Neural progenitor cell (in vitro differentiated cells): ENCODE data around the gene DMAP1.
A peak's percentile ranks its signal among the peaks of the same experiment; 100 is the strongest.

Source experiments
- EZH2 ChIP-seq: fragments of 200-600 bp; sonication (generic); IDR thresholded peaks from 2 replicates; pipeline ENCODE4 v1.6.1; 2017; ENCODE audit warnings: antibody characterized with exemption, mild to moderate bottlenecking, moderate library complexity
- EZH2phosphoT487 ChIP-seq: fragments of 200-600 bp; sonication (generic); IDR thresholded peaks from 2 replicates; pipeline ENCODE4 v1.6.1; 2017; ENCODE audit warnings: antibody characterized with exemption
- TF ChIP-seq, protein P1 (sequence below): fragments of 200-600 bp; sonication (generic); IDR thresholded peaks from 2 replicates; pipeline ENCODE4 v1.5.1; 2017; ENCODE audit warnings: antibody characterized with exemption, mild to moderate bottlenecking

DNA sequence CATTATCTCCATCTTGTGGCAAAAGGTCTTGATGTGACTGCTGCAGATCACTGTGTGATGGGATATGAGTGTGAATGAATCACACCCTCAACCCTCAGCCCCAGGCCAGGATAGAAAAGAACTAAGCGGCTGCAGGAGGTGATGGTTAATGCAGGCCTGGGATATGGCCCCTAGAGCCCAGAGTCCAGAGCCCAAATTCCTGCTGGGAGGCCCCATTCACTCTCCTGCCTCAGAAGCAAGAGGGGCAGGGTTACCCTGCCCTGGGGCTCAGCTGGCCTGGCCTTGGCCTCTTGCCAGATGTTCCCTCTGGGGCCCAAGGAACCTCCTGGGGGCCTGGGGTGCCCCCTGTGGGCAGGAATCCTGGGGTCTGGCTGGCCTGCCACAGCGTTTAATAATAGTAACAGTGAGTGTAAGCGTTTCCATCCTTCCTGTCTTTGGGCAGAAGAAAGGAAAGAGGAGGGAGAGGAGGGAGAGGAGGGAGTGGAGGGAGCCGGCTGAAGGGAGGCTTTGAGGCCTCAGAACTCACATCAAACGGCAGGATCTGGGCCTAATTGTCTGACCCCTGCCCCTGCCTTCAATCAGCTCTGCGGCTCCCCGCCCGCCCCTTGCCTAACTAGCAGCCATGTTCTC is 26.2 kb downstream of the DMAP1 start:
- TF ChIP-seq, protein P1, sequence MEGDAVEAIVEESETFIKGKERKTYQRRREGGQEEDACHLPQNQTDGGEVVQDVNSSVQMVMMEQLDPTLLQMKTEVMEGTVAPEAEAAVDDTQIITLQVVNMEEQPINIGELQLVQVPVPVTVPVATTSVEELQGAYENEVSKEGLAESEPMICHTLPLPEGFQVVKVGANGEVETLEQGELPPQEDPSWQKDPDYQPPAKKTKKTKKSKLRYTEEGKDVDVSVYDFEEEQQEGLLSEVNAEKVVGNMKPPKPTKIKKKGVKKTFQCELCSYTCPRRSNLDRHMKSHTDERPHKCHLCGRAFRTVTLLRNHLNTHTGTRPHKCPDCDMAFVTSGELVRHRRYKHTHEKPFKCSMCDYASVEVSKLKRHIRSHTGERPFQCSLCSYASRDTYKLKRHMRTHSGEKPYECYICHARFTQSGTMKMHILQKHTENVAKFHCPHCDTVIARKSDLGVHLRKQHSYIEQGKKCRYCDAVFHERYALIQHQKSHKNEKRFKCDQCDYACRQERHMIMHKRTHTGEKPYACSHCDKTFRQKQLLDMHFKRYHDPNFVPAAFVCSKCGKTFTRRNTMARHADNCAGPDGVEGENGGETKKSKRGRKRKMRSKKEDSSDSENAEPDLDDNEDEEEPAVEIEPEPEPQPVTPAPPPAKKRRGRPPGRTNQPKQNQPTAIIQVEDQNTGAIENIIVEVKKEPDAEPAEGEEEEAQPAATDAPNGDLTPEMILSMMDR = peak; percentile 31
- no peak for TF ChIP-seq EZH2phosphoT487
- TF ChIP-seq EZH2 = no peak
